WI38 (cell line): ENCODE data around the gene ABTB2.

Source experiments
- H3K4me3 ChIP-seq: 2 replicates; pipeline ENCODE4 v1.5.1; 2011; ENCODE audit warnings: low read depth, mild to moderate bottlenecking, control low read depth, low read length
- TF ChIP-seq, protein P1 (sequence below): IDR thresholded peaks from 2 replicates; pipeline ENCODE4 v1.5.1; 2012; ENCODE audit warnings: low read depth, mild to moderate bottlenecking, control low read depth, low read length

The ABTB2 gene

DNA sequence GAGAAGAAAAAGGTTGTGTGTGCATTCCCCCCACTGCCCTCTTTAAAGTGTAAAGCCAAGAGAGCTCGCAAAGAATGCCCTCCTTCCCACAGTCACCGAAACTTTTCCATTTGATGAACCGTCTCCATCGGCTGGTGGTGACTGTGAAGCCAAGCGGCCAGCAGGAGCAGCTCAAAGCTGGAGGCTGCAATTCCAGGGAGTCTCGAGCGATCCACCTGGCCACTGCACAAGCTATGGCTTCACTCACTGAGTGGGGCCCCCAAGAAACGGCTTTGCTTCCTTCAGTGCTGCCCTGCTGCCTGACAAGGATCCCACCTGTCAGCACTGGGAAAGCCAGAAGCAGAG, 117.7 kb downstream of the ABTB2 start:
- H3K4me3 ChIP-seq, result no peak overlapping the region
- TF ChIP-seq, protein P1, sequence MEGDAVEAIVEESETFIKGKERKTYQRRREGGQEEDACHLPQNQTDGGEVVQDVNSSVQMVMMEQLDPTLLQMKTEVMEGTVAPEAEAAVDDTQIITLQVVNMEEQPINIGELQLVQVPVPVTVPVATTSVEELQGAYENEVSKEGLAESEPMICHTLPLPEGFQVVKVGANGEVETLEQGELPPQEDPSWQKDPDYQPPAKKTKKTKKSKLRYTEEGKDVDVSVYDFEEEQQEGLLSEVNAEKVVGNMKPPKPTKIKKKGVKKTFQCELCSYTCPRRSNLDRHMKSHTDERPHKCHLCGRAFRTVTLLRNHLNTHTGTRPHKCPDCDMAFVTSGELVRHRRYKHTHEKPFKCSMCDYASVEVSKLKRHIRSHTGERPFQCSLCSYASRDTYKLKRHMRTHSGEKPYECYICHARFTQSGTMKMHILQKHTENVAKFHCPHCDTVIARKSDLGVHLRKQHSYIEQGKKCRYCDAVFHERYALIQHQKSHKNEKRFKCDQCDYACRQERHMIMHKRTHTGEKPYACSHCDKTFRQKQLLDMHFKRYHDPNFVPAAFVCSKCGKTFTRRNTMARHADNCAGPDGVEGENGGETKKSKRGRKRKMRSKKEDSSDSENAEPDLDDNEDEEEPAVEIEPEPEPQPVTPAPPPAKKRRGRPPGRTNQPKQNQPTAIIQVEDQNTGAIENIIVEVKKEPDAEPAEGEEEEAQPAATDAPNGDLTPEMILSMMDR, result no peak

DNA sequence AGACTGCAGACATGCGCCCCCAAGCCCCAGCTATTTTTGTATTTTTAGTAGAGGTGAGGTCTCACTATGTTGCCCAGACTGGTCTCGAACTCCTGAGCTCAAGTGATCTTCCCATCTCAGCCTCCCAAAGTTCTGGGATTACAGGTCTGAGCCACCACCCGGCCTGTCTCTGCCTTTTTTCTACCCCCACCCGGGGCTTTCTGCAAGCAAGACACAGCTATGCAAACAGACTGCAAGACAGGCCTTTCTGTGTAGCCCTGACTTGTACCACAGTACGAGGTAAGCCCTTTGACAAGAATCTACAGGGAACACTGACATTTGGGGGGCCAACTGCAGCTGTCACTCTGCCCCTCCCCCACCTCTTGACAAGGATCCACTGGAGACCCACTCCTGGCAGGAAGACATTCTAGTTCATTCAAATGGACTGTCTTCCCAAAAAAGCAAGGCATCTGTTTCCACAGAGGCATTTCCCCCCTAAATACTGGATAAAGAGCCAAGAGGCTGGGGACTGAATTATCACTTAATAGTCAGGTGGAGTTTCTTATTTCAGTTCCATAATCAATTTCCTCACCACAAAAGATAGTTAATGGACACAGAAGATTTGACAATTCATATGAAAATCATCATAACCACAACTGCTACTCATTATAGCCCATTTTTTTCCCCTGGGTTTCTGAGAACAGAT, 118.2 kb downstream of the ABTB2 start:
- TF ChIP-seq, protein P1, result no peak

GRCh38 chr11:34238966-34239365, 118.8 kb downstream of the ABTB2 start:
- TF ChIP-seq, protein P1, result no peak
- no peak overlapping the region for H3K4me3 ChIP-seq

More for the DNA sequence above, 118.2 kb downstream of the ABTB2 start:
- H3K4me3 ChIP-seq, result no peak overlapping the region

DNA sequence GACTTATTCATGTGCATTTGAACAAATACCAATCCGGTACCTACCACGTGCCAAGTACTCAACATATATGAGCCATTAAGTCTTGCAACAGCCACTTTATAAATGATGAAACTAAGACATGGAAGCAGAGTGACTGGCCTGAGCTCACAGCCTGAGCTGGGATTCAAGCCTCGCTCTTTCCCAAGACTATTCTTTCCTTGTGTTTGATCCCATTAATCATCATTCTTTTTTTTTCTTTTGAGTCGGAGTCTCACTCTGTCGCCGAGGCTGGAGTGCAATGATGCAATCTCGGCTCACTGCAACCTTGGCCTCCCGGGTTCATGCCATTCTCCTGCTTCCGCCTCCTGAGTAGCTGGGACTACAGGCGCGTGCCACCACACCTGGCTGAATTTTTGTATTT, 119.3 kb downstream of the ABTB2 start:
- TF ChIP-seq, protein P1, result no peak
- no peak overlapping the region for H3K4me3 ChIP-seq

DNA sequence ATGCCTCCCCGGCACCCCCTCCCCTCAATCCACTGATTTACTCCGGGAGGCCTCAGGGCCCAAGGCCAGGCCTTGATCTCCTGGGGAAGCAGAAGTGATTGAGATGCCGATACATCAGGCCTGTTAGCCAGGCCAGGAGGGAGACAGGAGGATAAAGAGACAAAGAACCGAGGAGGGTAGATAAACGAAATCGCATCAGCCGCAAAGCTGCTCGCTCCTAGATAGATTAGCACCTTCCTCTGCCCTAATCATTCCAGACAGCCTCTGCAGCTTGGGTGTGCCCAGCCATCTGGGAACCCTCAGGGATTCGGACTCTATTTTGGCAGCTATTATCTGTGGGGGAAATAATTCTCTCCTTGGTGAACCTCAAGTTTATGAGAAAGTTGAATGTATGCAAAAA, 121.2 kb downstream of the ABTB2 start:
- TF ChIP-seq, protein P1, result no peak
- no peak overlapping the region for H3K4me3 ChIP-seq

DNA sequence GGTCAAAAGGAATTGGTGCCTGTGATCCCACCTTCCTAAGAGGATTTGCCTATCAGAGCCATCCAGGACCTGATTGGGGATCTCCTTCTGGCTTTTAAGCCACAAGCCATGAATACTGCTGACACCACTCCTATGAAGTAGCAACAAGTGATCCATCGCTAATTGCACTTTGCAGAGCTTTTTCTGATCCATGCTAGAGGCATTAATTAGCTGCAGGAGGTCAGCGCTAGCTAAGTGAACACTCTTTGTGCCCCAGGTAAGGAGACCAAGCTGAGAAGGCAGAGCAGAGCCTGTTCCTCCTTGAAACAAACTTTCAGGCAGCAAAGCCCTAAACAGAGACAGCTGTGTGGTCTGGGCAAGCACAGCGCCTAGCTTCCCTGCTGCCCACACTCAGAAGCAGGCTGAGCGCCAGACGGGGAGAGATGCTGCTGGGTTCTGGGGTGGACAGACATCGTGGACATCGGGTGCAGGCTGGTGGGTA, 122.2 kb downstream of the ABTB2 start:
- TF ChIP-seq, protein P1, result no peak
- no peak overlapping the region for H3K4me3 ChIP-seq

DNA sequence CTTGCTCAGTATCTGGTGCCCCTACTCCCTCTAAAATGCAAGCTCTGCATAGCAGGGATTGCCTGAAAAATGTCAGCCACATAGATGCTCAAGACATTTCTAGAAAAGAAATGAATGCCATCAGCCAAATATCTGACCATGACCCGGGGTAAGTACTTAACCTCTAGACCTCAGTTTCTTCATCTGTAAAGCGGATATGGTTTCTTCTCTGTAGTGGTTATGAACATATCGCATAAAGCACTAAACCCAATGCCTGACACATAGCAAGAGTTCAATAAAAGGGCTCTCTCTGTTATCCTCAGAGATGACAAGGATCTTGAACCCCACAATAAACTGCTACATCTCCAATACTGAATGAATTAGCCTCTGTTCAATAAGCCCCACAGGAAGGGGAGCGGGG, 122.6 kb downstream of the ABTB2 start:
- no peak overlapping the region for H3K4me3 ChIP-seq
- TF ChIP-seq, protein P1, result no peak
